Left lung (tissue), 10 donors: ENCODE results near the gene AP1M2. TPM values are rescaled to one million over a fixed set of nuclear protein-coding genes. Genes with fewer than 3 reads are reported as not detected.

Experiments
- ATAC-seq: fragments of 200-7000 bp; cut with Tn5 transposase; one replicate; pipeline ENCODE4 v1.9.1; 2020; ENCODE audit warnings: moderate library complexity
- DNase-seq, 4 donors: peaks; one replicate each; pipeline ENCODE4 v3.0.0-alpha.2; 2013 to 2020
- H3K27ac ChIP-seq, 2 donors: fragments of 200-600 bp; sonication (generic) in 1 of 2; one replicate each; pipeline versions ENCODE4 v1.5.0 to v1.8.0; 2020 to 2021
- H3K27me3 ChIP-seq, 2 donors: fragments of 200-600 bp; sonication (generic) in 1 of 2; one replicate each; pipeline versions ENCODE4 v1.5.0 to v1.8.0; 2020 to 2021
- H3K36me3 ChIP-seq, 2 donors: fragments of 200-600 bp; sonication (generic) in 1 of 2; one replicate each; pipeline versions ENCODE4 v1.5.0 to v1.8.0; 2020 to 2021
- H3K4me1 ChIP-seq, 2 donors: fragments of 200-600 bp; one replicate each; pipeline ENCODE4 v1.8.0; 2021
- H3K4me3 ChIP-seq, 2 donors: fragments of 200-600 bp; sonication (generic) in 1 of 2; one replicate each; pipeline versions ENCODE4 v1.5.0 to v1.8.0; 2020 to 2021; ENCODE audit warnings: mild to moderate bottlenecking in 1 of 2
- H3K9me3 ChIP-seq, 2 donors: fragments of 200-600 bp; sonication (generic) in 1 of 2; one replicate each; pipeline versions ENCODE4 v1.5.0 to v1.8.0; 2020 to 2021
- intact Hi-C, 2 donors: fragments of 100-400 bp; cut with DNase I; formaldehyde crosslinking; loops; one replicate each; pipeline versions ENCODE4 v1.11.2 to v1.14.2; 2022
- polyA plus RNA-seq, 6 donors: library from polyadenylated mRNA; unstranded; fragments of 120-200 nt; gene quantifications; one replicate each; pipeline ENCODE4 v1.2.1, GENCODE V29; 2013; ENCODE audit not compliant: insufficient read length in 6 of 6
- total RNA-seq, 2 donors: library from RNA; stranded (reverse); fragmentation: NEBNext Ultra II Directional; extraction: Animal tissue kit (Norgen Biotek cat#: 25700); gene quantifications; one replicate each; pipeline ENCODE4 v1.2.1, GENCODE V29; 2021
- TF ChIP-seq, protein P1 (sequence below), 2 donors: fragments of 200-600 bp; sonication (generic) in 1 of 2; IDR thresholded peaks; one replicate each; pipeline versions ENCODE4 v1.5.0 to v1.8.0; 2021; ENCODE audit warnings: antibody characterized with exemption in 2 of 2
- donor health status: DM: no; HTN: yes; CAD: no.
- donor health status: DM: no; HTN: no; CAD: no.

AP1M2 gene
- total and polyA plus RNA-seq, 8 donors = 31.6 to 65.2 (median 37.1) TPM

DNA sequence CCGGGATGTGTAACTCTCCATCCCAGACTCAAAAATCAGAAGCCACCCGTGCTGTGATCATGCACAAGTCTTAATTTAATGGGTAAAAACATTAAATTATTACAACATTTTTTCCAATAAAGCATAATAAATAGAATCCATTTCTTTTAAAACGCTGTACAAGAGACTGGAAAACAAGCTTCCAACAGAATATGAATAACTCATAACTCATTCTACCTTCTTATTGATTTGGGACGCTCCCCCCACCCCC is 20.8 kb downstream of the AP1M2 start:
- no peaks in the 10 kb centered on the region for H3K9me3 ChIP-seq
- DNase-seq (no peak), ATAC-seq (no peak)
- intact Hi-C loops = no loop called here
- peak overlapping the region; percentile 70 to 92 for H3K27ac ChIP-seq
- H3K4me3 ChIP-seq = peak overlapping the region; percentile 79 to 94
- peaks cover 0 to 14% of the 10 kb centered on the region in 2 donors for H3K36me3 ChIP-seq
- TF ChIP-seq, protein P1, sequence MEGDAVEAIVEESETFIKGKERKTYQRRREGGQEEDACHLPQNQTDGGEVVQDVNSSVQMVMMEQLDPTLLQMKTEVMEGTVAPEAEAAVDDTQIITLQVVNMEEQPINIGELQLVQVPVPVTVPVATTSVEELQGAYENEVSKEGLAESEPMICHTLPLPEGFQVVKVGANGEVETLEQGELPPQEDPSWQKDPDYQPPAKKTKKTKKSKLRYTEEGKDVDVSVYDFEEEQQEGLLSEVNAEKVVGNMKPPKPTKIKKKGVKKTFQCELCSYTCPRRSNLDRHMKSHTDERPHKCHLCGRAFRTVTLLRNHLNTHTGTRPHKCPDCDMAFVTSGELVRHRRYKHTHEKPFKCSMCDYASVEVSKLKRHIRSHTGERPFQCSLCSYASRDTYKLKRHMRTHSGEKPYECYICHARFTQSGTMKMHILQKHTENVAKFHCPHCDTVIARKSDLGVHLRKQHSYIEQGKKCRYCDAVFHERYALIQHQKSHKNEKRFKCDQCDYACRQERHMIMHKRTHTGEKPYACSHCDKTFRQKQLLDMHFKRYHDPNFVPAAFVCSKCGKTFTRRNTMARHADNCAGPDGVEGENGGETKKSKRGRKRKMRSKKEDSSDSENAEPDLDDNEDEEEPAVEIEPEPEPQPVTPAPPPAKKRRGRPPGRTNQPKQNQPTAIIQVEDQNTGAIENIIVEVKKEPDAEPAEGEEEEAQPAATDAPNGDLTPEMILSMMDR (IDR thresholded peaks at IDR 0.05) = no peak
- H3K4me1 ChIP-seq = peaks cover 10 to 54% of the 10 kb centered on the region in 2 donors
- no peaks in the 10 kb centered on the region for H3K27me3 ChIP-seq

DNA sequence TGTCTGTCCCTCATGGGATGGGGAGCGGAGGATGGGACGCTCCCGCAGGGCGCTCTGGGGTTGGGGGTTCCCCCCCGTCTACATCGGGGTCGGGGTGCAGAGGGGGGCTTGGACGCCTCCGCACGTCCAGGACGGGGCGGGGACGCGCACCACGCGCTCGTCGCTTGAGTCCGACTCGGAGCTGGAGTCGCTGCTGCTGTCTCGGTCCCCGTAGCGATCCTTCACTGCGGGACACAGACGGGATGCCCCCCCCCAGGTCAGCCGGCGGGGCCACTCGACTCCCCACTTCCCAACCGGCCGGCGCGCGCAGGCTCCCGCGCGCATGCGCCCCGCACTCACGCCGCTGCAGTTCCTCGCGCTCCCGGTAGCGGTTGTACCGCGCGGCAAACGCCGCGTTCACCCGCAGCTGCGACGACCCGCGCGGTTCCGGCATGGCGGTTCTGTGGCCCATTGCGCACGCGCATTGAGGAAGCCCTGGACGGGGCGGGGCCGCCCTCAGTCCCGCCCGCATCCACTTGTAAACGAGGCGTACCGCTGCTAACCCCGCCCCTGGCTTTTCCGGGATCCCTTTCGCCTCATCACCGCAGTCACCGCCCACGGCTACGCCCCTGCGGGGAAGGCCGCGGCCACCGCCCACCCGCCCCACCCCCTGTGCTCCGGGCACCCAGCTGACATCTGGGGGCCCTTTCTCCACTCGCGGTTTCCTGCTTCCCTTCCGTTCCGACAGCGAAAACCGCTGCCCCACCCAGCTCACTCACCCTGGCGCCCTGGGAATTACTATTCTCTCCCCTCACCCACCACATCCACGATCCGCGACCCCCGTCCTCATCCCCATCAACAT is 21.3 kb downstream of the AP1M2 start, which contains the start of gene KRI1:
Gene KRI1 (minus strand): TSS at position 444 of the 841 bp plus-strand sequence. CDS start 11 bp downstream, at position 433.
- H3K27ac ChIP-seq = peak within 1 kb of the TSS; percentile 70 to 92
- H3K4me1 ChIP-seq = peaks cover 10 to 54% of the 10 kb centered on the region in 2 donors
- DNase-seq = peak; percentile 94 to 99 (median 99)
- H3K27me3 ChIP-seq = no peaks in the 10 kb centered on the region
- peak within 1 kb of the TSS; percentile 79 to 94 for H3K4me3 ChIP-seq
- ATAC-seq = peak; percentile 84
- no peaks in the 10 kb centered on the region for H3K9me3 ChIP-seq
- peaks cover 0 to 19% of the 10 kb centered on the region in 2 donors for H3K36me3 ChIP-seq
- TF ChIP-seq, protein P1 (IDR thresholded peaks at IDR 0.05) = peak; percentile 11 to 55
- intact Hi-C loops = no loop called here

DNA sequence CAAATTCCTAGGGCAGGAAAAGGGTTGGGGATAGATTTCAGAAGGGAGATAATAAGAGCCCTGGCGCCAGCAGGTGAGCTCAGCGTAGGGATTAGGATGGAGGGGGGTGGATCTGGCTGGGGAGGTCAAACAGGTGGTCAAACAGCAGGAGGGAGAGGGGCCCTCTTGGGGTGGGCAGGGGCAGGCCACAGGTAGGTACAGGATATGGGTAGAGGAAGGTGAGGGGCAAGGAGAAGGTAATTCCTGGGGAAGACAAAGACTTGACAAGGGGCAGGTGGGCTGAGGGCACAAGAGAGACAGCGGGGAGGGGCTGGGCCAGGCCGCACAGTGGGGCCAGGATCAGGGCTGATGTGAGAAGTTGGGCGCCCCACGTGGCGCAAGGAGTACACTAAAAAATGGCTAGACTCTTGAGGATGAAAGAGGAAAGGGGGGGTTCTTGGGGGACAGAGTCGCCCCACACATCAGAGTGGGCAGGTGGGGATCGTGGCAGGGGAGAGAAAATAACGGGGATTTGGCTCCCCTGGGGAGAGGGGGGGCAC is 22.0 kb downstream of the AP1M2 start:
- peaks cover 0 to 26% of the 10 kb centered on the region in 2 donors for H3K36me3 ChIP-seq
- H3K4me3 ChIP-seq = peak overlapping the region; percentile 79 to 94
- TF ChIP-seq, protein P1 (IDR thresholded peaks at IDR 0.05) = no peak
- intact Hi-C loops = no loop called here
- H3K4me1 ChIP-seq = peaks cover 10 to 53% of the 10 kb centered on the region in 2 donors
- peak overlapping the region; percentile 70 to 92 for H3K27ac ChIP-seq
- peak; percentile 4 for ATAC-seq
- DNase-seq = peak in 1 of 4 donors; percentile 53
- no peaks in the 10 kb centered on the region for H3K27me3 ChIP-seq
- H3K9me3 ChIP-seq = no peaks in the 10 kb centered on the region

DNA sequence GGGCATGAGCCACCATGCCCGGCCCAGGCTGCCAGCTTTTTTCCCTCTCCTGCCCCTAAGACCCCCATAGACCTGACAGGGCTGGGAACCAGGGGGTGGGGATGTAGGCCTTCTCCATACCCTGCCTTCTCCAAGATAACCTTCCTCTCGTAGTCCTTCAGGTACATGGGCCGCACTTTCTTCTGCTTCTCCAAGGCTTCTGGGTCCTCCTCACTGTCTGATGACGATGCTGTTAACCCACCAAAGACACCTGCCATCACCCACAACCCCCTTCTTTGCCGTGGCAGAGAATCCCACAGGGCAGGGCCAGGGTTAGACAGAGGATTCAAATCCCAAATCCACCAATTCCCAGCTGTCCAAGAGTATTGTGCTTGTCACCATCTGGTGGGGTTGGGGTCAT is 24.5 kb downstream of the AP1M2 start:
- intact Hi-C loops = no loop called here
- H3K9me3 ChIP-seq = no peaks in the 10 kb centered on the region
- H3K4me1 ChIP-seq = peaks cover 6 to 33% of the 10 kb centered on the region in 2 donors
- peaks cover 0 to 50% of the 10 kb centered on the region in 2 donors for H3K36me3 ChIP-seq
- no peaks in the 10 kb centered on the region for H3K27me3 ChIP-seq
- H3K4me3 ChIP-seq = no peak overlapping the region
- no peak for DNase-seq
- no peak overlapping the region for H3K27ac ChIP-seq
- ATAC-seq = no peak
- TF ChIP-seq, protein P1 (IDR thresholded peaks at IDR 0.05) = no peak

DNA sequence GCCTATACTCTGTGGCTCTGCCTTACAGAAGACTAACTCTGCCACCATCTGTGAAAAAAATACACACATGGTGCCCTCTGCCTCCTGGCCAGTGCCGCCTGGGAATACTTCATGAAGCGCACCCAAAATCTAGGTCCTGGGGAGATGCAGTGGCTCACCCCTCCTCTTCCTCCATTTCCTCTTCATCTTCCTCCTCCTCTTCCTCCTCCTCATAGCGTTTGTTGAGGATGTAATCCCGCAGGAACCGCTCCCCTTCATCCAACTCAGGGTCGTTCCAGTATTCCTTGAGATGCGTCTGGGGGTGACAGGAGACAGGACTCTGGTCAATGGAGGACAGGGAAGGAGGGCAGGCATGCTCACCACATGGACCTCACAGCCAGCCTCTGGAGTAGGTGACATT is 27.0 kb downstream of the AP1M2 start:
- ATAC-seq (no peak), DNase-seq (no peak)
- H3K4me1 ChIP-seq = peaks cover 0 to 13% of the 10 kb centered on the region in 2 donors
- TF ChIP-seq, protein P1 (IDR thresholded peaks at IDR 0.05) = no peak
- no peaks in the 10 kb centered on the region for H3K27me3 ChIP-seq
- peaks cover 0 to 74% of the 10 kb centered on the region in 2 donors for H3K36me3 ChIP-seq
- intact Hi-C loops = no loop called here
- no peak overlapping the region for H3K27ac ChIP-seq
- H3K9me3 ChIP-seq = no peaks in the 10 kb centered on the region
- H3K4me3 ChIP-seq = no peak overlapping the region
